Epithelial cell of esophagus (primary cell): ENCODE data around the gene ZFHX2.
"Not testable (repeated sequence)": the region's sequence is repeated elsewhere in the genome, so short reads cannot be mapped to it uniquely, and the experiment has no call there.

Experiments used
- DNase-seq: peaks from one replicate; pipeline ENCODE4 v3.0.0; 2010; ENCODE audit warnings: low read depth
- H3K4me3 ChIP-seq: 2 replicates; pipeline ENCODE4 v1.5.1; 2011; ENCODE audit warnings: mild to moderate bottlenecking, low read length, control low read depth
- CTCF ChIP-seq: IDR thresholded peaks from 2 replicates; pipeline ENCODE4 v1.5.1; 2011; ENCODE audit warnings: low read depth, mild to moderate bottlenecking, low read length, control low read depth, inconsistent platforms; ENCODE audit not compliant: insufficient read depth; ENCODE audit errors: missing control alignments

The ZFHX2 gene

DNA sequence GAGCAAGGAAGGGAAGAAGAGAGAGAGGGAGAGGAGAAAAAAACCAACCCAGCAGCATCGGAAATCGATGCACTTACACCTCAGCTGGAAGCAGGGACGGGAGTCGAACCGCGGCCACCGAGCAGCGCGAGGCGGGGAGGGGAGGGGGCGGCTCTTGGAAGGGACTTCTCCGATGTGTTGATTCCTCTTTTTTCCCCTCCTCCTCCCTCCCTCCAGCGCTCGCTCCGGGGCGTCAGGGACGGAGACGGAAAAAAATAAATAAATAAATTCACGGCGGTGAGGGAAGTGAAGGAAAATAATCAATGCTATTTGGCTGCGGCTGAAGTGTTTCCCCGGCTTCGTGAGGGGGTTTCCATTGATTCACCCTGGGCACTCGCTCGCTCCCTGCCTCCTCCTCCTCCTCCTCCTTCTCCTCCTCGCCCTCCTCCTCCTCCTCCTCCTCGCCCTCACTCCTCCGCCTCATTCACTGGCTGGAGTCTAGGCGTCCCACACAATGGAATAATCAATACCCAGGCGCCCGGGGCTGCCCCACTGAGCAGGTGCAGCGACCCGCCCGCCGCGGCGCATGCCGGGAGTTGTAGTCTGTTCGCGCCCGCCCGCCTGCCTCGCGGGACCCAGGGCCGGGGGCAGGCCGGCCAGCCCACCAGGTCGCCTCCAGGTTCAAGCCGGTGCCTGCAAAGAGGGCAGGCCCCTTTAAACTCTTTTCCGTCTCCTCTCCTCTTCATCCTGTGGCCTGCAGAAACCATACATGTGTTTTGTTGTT lies at the start of gene ZFHX2:
TSS of gene ZFHX2 (minus strand) at position 500 of the 763 bp plus-strand sequence. CDS start 16,440 bp downstream, outside the sequence.
- TF ChIP-seq CTCF: no peak
- peak; percentile 59 for DNase-seq
- H3K4me3 ChIP-seq: peak within 1 kb of the TSS; percentile 70

DNA sequence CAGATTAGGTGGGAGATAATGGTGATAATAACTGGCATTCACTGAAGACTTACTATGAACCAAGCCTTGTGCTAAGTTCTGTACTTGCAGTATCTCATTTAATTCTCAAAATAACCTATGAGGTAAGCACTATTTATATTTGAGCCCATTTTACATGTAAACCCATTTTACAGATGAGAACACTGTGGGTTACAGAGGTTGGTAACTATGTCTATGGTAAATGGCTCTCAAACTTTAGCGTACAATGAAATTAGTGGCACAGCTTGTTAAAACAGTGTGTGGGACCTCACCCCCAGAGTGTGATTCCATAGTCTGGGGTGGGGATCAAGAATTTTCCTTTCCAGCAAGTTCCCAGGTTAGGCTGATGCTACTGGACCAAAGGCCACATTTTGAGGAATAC lies 49.2 kb upstream of the ZFHX2 start:
- DNase-seq: no peak
- H3K4me3 ChIP-seq: no peak overlapping the region
- TF ChIP-seq CTCF: no peak

GRCh38 chr14:23600322-23600707 lies 48.8 kb upstream of the ZFHX2 start:
- no peak for DNase-seq
- no peak for TF ChIP-seq CTCF
- no peak overlapping the region for H3K4me3 ChIP-seq

DNA sequence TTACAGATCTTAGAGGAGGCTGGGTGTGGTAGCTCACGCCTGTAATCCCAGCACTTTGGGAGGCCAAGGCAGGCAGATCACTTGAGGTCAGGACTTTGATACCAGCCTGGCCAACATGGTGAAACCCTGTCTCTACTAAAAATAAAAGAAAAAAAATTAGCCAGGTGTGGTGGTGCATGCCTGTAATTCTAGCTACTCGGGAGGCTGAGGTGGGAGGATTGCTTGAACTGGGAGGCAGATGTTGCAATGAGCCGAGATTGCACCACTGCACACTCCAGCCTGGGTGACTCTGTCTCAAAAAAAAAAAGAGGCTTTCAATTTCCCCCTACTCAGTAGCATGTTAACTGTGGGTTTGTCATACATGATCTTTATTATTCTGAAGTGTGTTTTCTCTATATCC lies 42.6 kb upstream of the ZFHX2 start:
- H3K4me3 ChIP-seq, DNase-seq: not testable (repeated sequence)

- no peak for TF ChIP-seq CTCF
Measured at GRCh38 chr14:23590198-23590597, 38.6 kb upstream of the ZFHX2 start.

DNA sequence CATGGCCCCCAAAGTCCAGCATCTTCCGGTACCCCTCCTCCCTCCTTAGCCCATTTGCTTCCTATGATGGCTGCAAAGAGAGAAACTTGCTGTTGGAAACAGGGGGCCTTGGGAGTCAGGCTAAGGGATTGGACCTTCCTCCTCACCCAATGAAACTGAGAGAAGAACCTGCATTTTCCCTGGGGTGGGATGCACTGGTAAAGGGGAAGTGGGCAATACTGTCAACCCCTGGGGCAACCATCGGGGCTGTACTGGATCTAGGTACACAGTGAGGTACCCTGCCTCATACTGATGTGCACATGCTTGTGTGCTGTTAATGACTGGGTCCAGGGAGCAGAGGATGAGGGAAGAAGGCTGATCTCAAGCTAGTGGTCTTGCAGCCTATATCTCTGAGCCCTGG lies 38.0 kb upstream of the ZFHX2 start:
- no peak overlapping the region for H3K4me3 ChIP-seq
- no peak for DNase-seq
- no peak for TF ChIP-seq CTCF

More at GRCh38 chr14:23590198-23590597, 38.6 kb upstream of the ZFHX2 start:
- no peak for DNase-seq
- no peak overlapping the region for H3K4me3 ChIP-seq

DNA sequence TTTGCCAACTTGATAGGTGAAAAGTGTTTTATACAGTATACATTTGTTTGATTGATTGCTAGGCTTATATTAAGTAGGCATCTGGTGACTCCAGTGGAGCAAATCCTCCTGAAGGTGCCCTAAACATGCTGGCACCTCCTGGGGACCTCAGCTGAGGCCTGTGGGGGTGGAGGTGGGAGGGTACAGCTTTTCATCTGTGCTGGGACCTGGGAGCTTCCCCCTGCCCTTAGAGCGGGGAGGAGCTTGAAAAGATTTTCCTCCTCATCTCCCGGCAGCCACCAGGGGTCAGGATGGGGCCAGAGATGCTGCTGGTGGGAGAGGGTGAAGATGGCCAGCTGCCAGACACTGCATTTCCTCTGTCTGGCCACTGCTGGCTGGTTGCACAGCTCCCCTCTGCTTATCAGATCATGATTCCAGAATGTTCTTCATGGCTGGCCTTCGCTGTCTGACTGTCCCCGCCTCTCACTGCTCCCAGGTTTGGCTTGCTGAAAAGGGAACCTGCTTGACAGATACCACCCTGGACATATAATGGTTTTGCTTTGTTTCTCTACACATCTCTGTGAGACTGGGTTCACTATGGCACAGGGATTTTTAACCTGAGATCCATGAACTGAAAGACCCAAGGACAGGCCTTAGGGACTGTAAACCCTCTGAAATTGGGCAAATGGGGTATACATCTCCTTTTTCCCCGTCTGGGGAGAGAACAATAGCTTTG lies 37.5 kb upstream of the ZFHX2 start:
- peak; percentile 75 for TF ChIP-seq CTCF
- H3K4me3 ChIP-seq: no peak overlapping the region
- DNase-seq: peak; percentile 81

DNA sequence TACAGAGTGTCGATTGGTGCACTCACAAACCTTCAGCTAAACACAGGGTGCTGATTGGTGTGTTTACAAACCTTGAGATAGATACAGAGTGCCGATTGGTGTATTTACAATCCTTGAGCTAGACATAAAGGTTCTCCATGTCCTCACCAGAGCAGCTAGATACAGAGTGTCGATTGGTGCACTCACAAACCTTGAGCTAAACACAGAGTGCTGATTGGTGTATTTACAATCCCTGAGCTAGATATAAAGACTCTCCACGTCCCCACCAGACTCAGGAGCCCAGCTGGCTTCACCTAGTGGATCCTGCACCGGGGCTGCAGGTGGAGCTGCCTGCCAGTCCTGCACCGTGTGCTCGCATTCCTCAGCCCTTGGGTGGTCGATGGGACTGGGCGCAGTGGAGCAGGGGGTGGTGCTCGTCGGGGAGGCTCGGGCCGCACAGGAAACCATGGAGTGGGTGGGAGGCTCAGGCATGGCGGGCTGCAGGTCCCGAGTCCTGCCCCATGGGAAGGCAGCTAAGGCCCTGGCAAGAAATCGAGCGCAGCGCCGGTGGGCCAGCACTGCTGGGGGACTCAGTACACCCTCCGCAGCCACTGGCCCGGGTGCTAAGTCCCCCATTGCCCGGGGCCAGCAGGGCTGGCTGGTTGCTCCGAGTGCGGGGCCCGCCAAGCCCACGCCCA lies 33.1 kb upstream of the ZFHX2 start:
- not testable (repeated sequence) for DNase-seq, H3K4me3 ChIP-seq

DNA sequence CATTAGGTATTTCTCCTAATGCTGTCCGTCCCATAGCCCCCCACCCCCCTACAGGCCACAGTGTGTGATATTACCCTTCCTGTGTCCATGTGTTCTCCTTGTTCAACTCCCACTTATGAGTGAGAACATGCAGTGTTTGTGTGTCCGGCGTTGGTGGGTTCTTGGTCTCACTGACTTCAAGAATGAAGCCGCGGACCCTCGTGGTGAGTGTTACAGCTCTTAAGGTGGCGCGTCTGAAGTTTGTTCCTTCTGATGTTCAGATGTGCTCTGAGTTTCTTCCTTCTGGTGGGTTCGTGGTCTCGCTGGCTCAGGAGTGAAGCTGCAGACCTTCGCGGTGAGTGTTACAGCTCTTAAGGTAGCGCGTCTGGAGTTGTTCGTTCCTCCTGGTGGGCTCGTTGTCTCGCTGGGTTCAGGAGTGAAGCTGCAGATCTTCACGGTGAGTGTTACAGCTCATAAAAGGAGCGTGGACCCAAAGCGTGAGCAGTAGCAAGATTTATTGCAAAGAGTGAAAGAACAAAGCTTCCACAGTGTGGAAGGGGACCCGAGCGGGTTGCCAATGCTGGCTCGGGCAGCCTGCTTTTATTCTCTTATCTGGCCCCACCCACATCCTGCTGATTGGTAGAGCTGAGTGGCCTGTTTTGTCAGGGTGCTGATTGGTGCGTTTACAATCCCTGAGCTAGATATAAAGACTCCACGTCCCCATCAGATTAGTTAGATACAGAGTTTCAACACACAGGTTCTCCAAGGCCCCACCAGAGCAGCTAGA lies 32.4 kb upstream of the ZFHX2 start:
- not testable (repeated sequence) for H3K4me3 ChIP-seq, DNase-seq
